Stimulated activated CD8-positive, alpha-beta memory T cell treated with anti-CD3 and anti-CD28 coated beads, Interleukin-7, amount 100 ng/mL, for 48 hours (primary cell): ENCODE data around the gene TASOR.
A peak's percentile ranks its signal among the peaks of the same experiment; 100 is the strongest.

ENCODE experiments used
- DNase-seq, 2 donors: peaks; one replicate each; pipeline ENCODE4 v3.0.0-alpha.2; 2020; ENCODE audit warnings: low read depth in 1 of 2; ENCODE audit errors: extremely low read depth in 1 of 2

TASOR gene

GRCh38 chr3:56689303-56689702, 6.2 kb upstream of the TASOR start:
- no peak for DNase-seq

GRCh38 chr3:56688191-56688590, 5.1 kb upstream of the TASOR start:
- no peak for DNase-seq

GRCh38 chr3:56684029-56684428, 964 bp upstream of the TASOR start:
- no peak for DNase-seq

DNA sequence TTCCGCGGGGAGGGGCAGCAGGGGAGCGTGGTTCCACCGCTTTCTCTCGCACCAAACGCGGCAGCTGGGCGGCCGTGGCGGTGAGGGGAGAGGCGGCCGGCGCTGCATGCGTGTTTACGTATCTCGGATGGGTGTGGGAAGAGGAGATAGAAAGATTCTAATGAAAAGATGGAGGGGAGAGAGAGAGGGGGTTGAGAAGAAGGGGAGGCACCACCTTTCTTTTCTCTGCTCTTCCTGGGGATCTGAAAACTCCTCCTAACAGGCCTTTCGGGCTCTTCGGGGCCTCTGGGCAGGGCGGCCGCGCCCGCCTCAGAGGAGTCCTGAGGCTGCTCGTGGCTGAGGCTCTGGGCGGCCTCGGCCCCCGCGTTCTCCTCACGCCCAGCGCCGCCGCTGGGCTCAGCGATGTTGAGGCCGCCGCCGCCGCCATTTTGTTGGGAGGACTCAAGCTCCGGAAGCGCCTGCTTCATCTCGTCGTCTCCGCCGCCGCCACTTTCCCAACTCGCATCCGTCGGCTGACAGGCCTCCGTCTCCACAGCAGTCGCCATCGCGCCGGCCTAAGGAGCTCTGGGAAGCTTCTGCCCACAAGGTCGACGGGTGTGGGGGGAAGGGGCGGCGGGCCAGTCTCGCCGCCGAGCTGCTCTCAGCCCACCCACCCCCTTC, 473 bp downstream of the TASOR start:
- peak; percentile 60 to 64 for DNase-seq

GRCh38 chr3:56681984-56682461, 1.0 kb downstream of the TASOR start:
- DNase-seq, result no peak

DNA sequence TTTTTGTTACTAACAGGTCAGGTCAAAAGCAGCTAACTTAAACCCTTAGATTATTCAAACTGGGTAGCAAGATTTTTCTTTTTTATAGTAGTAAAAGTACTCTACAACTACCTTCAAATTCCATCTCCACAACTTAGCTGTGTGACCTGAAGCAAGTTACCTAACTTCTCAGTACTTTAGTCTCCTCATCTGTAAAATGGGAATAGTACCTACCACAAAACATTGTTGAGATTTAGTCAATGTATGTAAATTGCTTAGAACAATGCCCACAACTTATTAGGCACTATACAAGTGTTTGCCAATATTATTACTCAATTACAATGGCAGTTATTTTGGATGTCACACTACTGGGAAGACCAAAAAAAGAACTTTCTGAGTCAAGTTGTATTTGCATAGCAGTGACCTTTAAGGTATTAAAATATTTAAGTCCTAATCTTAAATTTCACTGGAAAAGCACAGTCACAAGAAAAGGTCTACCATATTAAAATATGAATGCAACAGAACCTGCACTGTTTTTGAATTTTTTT, 2.9 kb downstream of the TASOR start:
- no peak for DNase-seq

DNA sequence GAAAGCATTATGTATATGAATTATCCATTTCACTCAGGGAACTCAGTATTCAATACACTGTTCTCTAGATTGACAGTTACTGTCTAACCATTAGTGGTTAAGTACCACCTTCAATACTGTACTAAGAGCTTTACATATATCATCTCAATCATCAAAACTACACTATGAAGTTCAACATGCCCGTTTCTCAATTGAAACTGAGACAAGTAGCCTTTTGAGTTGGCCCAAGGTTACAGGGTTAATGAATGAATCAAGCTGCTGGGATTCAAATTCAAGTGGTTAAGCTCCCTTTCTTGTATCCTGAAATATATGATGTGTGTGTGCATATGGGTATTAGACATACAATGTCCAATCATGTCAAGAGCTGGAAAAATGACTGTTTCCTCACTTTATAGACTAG, 5.8 kb downstream of the TASOR start:
- no peak for DNase-seq

DNA sequence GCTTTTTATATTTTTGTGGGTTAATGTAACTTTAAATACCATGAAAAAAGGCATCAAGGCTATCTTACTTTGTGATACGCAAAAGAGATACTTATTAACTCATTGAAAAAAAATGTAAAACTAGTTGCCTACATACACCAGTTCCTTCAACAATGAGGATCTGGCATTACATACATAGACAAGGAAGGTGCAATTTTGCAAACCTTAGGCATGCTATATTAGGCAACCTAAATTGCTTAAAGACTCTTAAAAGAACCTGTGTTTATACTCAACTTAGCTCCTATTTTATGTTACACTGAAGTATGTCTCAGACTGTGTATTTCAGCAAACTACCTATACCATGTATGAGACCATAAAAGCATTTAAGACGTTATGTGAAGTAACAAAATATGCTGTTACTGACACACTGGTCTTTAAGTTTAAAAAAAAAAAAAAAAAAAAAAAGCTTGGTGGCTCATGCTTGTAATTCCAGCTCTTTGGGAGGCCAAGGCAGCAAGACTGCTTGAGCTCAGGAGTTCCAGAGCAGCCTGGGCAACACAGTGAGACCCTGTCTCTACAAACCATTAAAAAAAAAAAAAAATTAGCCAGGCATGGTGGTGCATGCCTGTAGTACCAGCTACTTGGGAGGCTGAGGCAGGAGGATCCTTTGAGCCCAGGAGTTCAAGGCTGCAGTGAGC, 9.1 kb downstream of the TASOR start:
- no peak for DNase-seq

- DNase-seq, result no peak
These were observed 15.0 kb downstream of the TASOR start for GRCh38 chr3:56667973-56668579.

DNA sequence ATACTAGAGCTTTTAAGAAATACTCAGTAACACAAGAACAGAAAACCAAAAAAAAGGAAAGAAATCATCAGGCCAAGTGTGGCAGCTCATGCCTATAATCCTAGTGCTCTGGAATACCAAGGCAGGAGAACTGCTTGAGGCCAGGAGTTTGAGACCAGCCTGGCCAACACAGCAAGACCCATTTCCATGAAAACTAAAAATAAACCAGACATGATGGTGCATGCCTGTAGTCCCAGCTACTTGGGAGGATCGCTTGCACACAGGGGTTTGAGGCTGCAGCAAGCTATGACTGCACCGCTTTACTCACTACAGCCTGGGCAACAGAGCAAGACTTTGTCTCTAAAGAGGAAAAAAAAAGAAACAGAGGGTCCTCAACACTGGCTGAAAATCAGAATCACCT, 18.2 kb downstream of the TASOR start:
- no peak for DNase-seq

DNA sequence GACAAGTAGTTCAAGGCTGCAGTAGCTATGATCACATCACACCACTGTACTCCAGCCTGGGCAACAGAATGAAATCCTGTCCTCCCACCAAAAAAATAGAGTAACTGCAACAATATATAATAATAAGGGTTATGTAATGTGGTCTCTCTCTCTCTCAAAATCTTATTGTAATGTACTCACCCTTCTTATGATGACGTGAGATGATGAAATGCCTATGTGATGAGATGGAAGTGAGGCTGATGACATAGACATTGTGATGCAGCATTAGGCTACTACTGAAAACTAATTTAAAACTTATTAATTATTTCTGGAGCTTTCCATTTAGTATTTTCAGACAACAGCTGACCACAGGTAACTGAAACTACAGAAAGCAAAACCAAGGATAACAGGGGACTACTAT, 27.4 kb downstream of the TASOR start:
- DNase-seq, result no peak

GRCh38 chr3:56654460-56654859, 28.6 kb downstream of the TASOR start:
- no peak for DNase-seq

DNA sequence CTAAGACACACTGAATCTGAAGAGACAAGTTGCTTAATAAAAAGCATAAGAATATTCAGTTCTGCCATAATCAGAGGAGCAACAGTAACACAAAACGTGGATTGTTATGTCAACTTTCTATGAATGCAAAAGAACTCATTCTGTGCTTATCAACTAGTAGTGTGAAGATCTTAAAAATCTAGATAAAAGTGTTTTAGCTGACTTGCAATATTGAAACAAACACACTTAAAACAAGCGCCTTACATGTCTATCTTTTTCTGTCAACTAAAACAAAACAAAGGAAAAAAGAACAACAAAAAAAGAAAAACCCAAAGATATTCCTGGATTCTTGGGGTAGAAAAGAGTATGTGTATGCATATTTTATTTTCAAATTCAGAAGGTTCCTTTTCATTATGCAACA, 37.7 kb downstream of the TASOR start:
- DNase-seq, result no peak

DNA sequence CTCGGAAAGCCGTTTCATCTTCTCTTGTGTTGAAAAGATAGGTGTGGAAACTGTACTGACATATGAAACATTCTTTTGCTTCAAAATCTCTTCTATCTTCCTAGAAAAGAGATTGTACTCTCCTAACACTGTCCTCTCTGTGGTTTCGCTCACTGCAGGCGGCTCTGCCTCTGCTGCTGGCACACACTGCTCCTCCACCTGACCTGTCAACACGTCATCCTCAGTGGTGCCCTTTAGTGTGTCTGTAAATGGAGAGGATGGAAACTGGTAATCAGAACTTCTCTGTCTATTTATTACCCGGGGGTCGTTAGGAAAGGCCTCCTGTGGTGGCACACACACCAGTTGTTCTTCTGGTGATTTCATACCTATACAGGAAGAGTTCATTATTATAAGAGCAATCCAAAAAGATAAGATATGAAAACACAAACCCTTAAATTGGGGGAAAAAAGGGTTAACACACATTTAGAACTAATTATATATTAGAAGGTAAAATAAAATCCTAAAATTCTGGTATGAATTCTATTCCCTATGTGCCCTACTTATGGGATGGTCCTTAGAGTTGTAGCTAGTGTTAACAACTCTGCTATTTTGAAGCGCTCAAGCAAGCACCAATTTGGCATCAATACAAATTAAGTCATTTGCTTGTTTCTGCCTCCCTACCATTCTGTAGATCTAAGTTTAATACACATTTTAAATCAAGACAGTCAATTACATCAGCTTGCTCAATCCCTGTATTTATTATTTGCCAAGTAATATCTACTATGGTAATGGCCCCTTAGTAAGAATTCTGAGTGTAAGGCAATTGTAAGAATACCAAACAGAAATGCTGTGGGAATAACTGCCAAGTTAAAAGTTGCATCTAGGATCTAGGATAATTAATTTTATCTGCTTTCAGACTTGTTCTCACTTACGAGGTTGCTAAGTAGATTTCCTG, 49.2 kb downstream of the TASOR start:
- no peak for DNase-seq
